IPS-11a (cell line): ENCODE measurements around the gene MARS2.
"Not testable (repeated sequence)": the region's sequence is repeated elsewhere in the genome, so short reads cannot be mapped to it uniquely, and the experiment has no call there.

Experiments used
- H3K4me3 ChIP-seq: one replicate; pipeline ENCODE4 v1.5.1; 2013; ENCODE audit warnings: low read depth, low read length, control low read depth

MARS2 gene

GRCh38 chr2:197705912-197706838, 1.0 kb downstream of the MARS2 start:
- peak overlapping the region; percentile 89 for H3K4me3 ChIP-seq

- peak overlapping the region; percentile 89 for H3K4me3 ChIP-seq
Measured at GRCh38 chr2:197706839-197707207, 1.7 kb downstream of the MARS2 start.

- peak overlapping the region; percentile 89 for H3K4me3 ChIP-seq
Measured at GRCh38 chr2:197707316-197708213, 2.4 kb downstream of the MARS2 start.

GRCh38 chr2:197708331-197708730, 3.2 kb downstream of the MARS2 start:
- no peak overlapping the region for H3K4me3 ChIP-seq

GRCh38 chr2:197709140-197709539, 4.0 kb downstream of the MARS2 start:
- H3K4me3 ChIP-seq: not testable (repeated sequence)

- H3K4me3 ChIP-seq: no peak overlapping the region
Measured at GRCh38 chr2:197710424-197711042, 5.4 kb downstream of the MARS2 start.

- no peak overlapping the region for H3K4me3 ChIP-seq
Measured at GRCh38 chr2:197711578-197711977, 6.4 kb downstream of the MARS2 start.

- no peak overlapping the region for H3K4me3 ChIP-seq
Measured at GRCh38 chr2:197713271-197713670, 8.1 kb downstream of the MARS2 start.

GRCh38 chr2:197717863-197718262, 12.7 kb downstream of the MARS2 start:
- no peak overlapping the region for H3K4me3 ChIP-seq

GRCh38 chr2:197727011-197727410, 21.8 kb downstream of the MARS2 start:
- H3K4me3 ChIP-seq: no peak overlapping the region

GRCh38 chr2:197728555-197729544, 23.7 kb downstream of the MARS2 start:
- H3K4me3 ChIP-seq: not testable (repeated sequence)

GRCh38 chr2:197740200-197740599, 35.0 kb downstream of the MARS2 start:
- no peak overlapping the region for H3K4me3 ChIP-seq
